GM12878 (cell line): ENCODE results near the gene BORCS8. TPM values are rescaled to one million over a fixed set of nuclear protein-coding genes. Genes with fewer than 3 reads are reported as not detected.

Experiments used
- ATAC-seq: fragments of 200-7000 bp; cut with Tn5 transposase; 3 replicates; pipeline ENCODE4 v1.9.1; 2020; ENCODE audit warnings: mild to moderate bottlenecking, moderate library complexity
- BruUV-seq: library from RNA; stranded (reverse); fragments of 400-500 nt; replicated peaks from 2 replicates; lab custom pipeline; 2021; lab: Mats Ljungman, UMichigan
- CTCF ChIA-PET: fragments of 300-600 bp; sonication (Branson Sonifier 250); formaldehyde crosslinking; extraction: SDS; loops from one replicate; lab custom pipeline; 2021; ENCODE audit warnings: inconsistent platforms; lab: Yijun Ruan, JAX
- POLR2A ChIA-PET: fragments of 350-600 bp; formaldehyde crosslinking; extraction: SDS; loops from one replicate; lab custom pipeline; 2021; ENCODE audit warnings: inconsistent platforms; lab: Charles Lee
- RAD21 ChIA-PET: fragments of 300-600 bp; sonication (Branson Sonifier 250); formaldehyde crosslinking; loops from one replicate; lab custom pipeline; 2023; ENCODE audit warnings: antibody characterized with exemption; ENCODE audit not compliant: unreplicated experiment; lab: Charles Lee
- SMC1A ChIA-PET: fragments of 300-600 bp; sonication (Branson Sonifier 250); formaldehyde crosslinking; loops from one replicate; lab custom pipeline; 2023; ENCODE audit not compliant: unreplicated experiment, uncharacterized antibody; lab: Charles Lee
- DNase-seq: peaks from one replicate; pipeline ENCODE4 v3.0.0-alpha.2; 2011; ENCODE audit warnings: low read depth, low spot score
- FAIRE-seq: peaks from 3 replicates; lab custom pipeline; 2011; peaks lifted over from hg19 to GRCh38; lab: Jason Lieb, UNC
- H2AFZ ChIP-seq: 2 replicates; pipeline ENCODE4 v1.6.0; 2011; ENCODE audit warnings: low read depth, low read length, control low read depth; ENCODE audit not compliant: control insufficient read depth
- H3K27ac ChIP-seq: 2 replicates; pipeline ENCODE4 v1.5.1; 2011; ENCODE audit warnings: control low read depth; ENCODE audit not compliant: control insufficient read depth, insufficient read depth
- H3K27me3 ChIP-seq, 2 experiments: replicated peaks in 1 of 2; 2 replicates each; pipeline versions ENCODE4 v1.6.0 to v1.6.1; 2011; ENCODE audit warnings: low read length in 1 of 2; ENCODE audit not compliant: control insufficient read depth in 2 of 2, insufficient read depth in 2 of 2
- H3K36me3 ChIP-seq, 2 experiments: 2 replicates each; pipeline ENCODE4 v1.5.1; 2011; ENCODE audit warnings: low read length in 1 of 2; ENCODE audit not compliant: control insufficient read depth in 2 of 2, insufficient read depth in 2 of 2
- H3K4me1 ChIP-seq: 2 replicates; pipeline ENCODE4 v1.6.1; 2011; ENCODE audit warnings: mild to moderate bottlenecking, low read length, moderate library complexity, mixed read lengths; ENCODE audit not compliant: control insufficient read depth, insufficient read depth
- H3K4me2 ChIP-seq: 2 replicates; pipeline ENCODE4 v1.6.0; 2011; ENCODE audit warnings: control low read depth; ENCODE audit not compliant: control insufficient read depth, insufficient read depth
- H3K4me3 ChIP-seq: fragments of 200-600 bp; sonication (generic); 2 replicates; pipeline ENCODE4 v1.5.1; 2016
- H3K79me2 ChIP-seq: 2 replicates; pipeline ENCODE4 v1.6.0; 2011; ENCODE audit warnings: low read length; ENCODE audit not compliant: control insufficient read depth, insufficient read depth
- H3K9ac ChIP-seq: 2 replicates; pipeline ENCODE4 v1.8.0; 2011; ENCODE audit warnings: low read length, control low read depth, mixed read lengths; ENCODE audit not compliant: control insufficient read depth, insufficient read depth
- H3K9me3 ChIP-seq: replicated peaks from 3 replicates; pipeline ENCODE4 v1.5.1; 2011; ENCODE audit warnings: mild to moderate bottlenecking, low read length; ENCODE audit not compliant: control insufficient read depth, insufficient read depth
- H4K20me1 ChIP-seq: 2 replicates; pipeline ENCODE4 v1.6.0; 2011; ENCODE audit not compliant: control insufficient read depth, insufficient read depth
- ATF7 ChIP-seq: fragments of 450-650 bp; IDR thresholded peaks from 2 replicates; pipeline ENCODE4 v1.6.1; 2016; ENCODE audit warnings: low read depth, mild to moderate bottlenecking
- CHD4 ChIP-seq: fragments of 200-600 bp; sonication (generic); IDR thresholded peaks from 2 replicates; pipeline ENCODE4 v1.6.1; 2016; ENCODE audit warnings: mild to moderate bottlenecking
- NBN ChIP-seq: fragments of 450-650 bp; IDR thresholded peaks from 2 replicates; pipeline ENCODE4 v1.6.1; 2016
- NR2C2 ChIP-seq: IDR thresholded peaks from 2 replicates; pipeline ENCODE4 v1.6.1; 2011; ENCODE audit warnings: borderline replicate concordance, low read depth; ENCODE audit not compliant: control insufficient read depth, insufficient read length
- RAD21 ChIP-seq: IDR thresholded peaks from 2 replicates; pipeline ENCODE4 v1.6.1; 2011; ENCODE audit warnings: mild to moderate bottlenecking, low read depth, low read length, moderate library complexity; ENCODE audit not compliant: insufficient read depth
- SMC3 ChIP-seq: IDR thresholded peaks from 2 replicates; pipeline ENCODE4 v1.6.1; 2011; ENCODE audit warnings: low read length, improper control_type of control experiment, borderline replicate concordance
- STAT1 ChIP-seq: fragments of 450-650 bp; conservative IDR thresholded peaks from 2 replicates; pipeline ENCODE4 v1.6.1; 2014; ENCODE audit warnings: antibody characterized with exemption, mild to moderate bottlenecking
- ZNF207 ChIP-seq: fragments of 450-650 bp; IDR thresholded peaks from 2 replicates; pipeline ENCODE4 v1.6.1; 2014; ENCODE audit warnings: antibody characterized with exemption, mild to moderate bottlenecking, borderline replicate concordance
- ZNF384 ChIP-seq: IDR thresholded peaks from 2 replicates; pipeline ENCODE4 v1.6.1; 2012; ENCODE audit warnings: low read depth, mild to moderate bottlenecking, low read length, improper control_type of control experiment, borderline replicate concordance
- ZSCAN29 ChIP-seq: fragments of 450-650 bp; IDR thresholded peaks from 2 replicates; pipeline ENCODE4 v1.6.1; 2017; ENCODE audit warnings: mild to moderate bottlenecking, moderate library complexity
- WGBS: methylation state at CpG from one replicate; pipeline ENCODE4 v1.1.6; 2016; ENCODE audit warnings: low lambda C conversion rate; ENCODE audit not compliant: insufficient replicate concordance, insufficient coverage; ENCODE audit errors: missing lambda C conversion rate; 5-methylcytosine and 5-hydroxymethylcytosine counted together
- in situ Hi-C: fragments of 300-500 bp; cut with MboI; formaldehyde crosslinking; loops from 9 replicates; pipeline ENCODE4 v1.14.3; 2018; ENCODE audit warnings: mixed read lengths
- intact Hi-C: fragments of 100-400 bp; cut with micrococcal nuclease; formaldehyde crosslinking; loops from one replicate; pipeline ENCODE4 v1.14.2; 2022; ENCODE audit not compliant: unreplicated experiment
- polyA plus RNA-seq, 11 experiments: library from polyadenylated mRNA; depleted of rRNA in 4 of 11; unstranded in 6 of 11; stranded (reverse) in 5 of 11; fragments of >200 nt; fragmentation: Nextera tagmentation in 4 of 11; fragmentation: Illumina TruSeq in 1 of 11; extraction: Ambion mirVana in 4 of 11; extraction: Trizol in 1 of 11; gene quantifications; 1 replicate in 1 of 11; 2 replicates in 10 of 11; pipeline versions ENCODE4 v1.2.1 to v1.2.3, GENCODE V29; 2011 to 2016; ENCODE audit warnings: inconsistent platforms in 2 of 11, missing spikeins in 2 of 11, low read depth in 1 of 11
- total RNA-seq, 4 experiments: library from RNA; depleted of rRNA in 3 of 4; stranded (reverse); fragments of >200 nt in 3 of 4; fragmentation: Illumina TruSeq in 1 of 4; extraction: Trizol in 1 of 4; gene quantifications; 2 replicates each; pipeline versions ENCODE4 v1.2.1 to v1.2.3, GENCODE V29; 2013 to 2021
- TF ChIP-seq, protein P1 (sequence below), 3 experiments: IDR thresholded peaks in 2 of 3; conservative IDR thresholded peaks in 1 of 3; 2 replicates each; pipeline ENCODE4 v1.5.1; 2011; ENCODE audit warnings: low read depth in 3 of 3, low read length in 3 of 3, mild to moderate bottlenecking in 3 of 3, control low read depth in 2 of 3, moderate library complexity in 2 of 3, inconsistent platforms in 1 of 3, mixed read lengths in 1 of 3; ENCODE audit not compliant: control insufficient read depth in 2 of 3, insufficient read depth in 1 of 3; ENCODE audit errors: extremely low read depth in 1 of 3
- TF ChIP-seq, protein P2 (sequence below): fragments of 450-650 bp; IDR thresholded peaks from 2 replicates; pipeline ENCODE4 v1.6.1; 2017; ENCODE audit warnings: mild to moderate bottlenecking
- TF ChIP-seq, protein P3 (sequence below): fragments of 450-650 bp; IDR thresholded peaks from 2 replicates; pipeline ENCODE4 v1.6.1; 2016; ENCODE audit warnings: mild to moderate bottlenecking, moderate library complexity, borderline replicate concordance

The BORCS8 gene
- total and polyA plus RNA-seq, 10 of the 15 experiments (the other 5 are each of a cell fraction or from before 2014, with no cell fraction given): 3.7 to 40.3 (median 23.4) TPM

DNA sequence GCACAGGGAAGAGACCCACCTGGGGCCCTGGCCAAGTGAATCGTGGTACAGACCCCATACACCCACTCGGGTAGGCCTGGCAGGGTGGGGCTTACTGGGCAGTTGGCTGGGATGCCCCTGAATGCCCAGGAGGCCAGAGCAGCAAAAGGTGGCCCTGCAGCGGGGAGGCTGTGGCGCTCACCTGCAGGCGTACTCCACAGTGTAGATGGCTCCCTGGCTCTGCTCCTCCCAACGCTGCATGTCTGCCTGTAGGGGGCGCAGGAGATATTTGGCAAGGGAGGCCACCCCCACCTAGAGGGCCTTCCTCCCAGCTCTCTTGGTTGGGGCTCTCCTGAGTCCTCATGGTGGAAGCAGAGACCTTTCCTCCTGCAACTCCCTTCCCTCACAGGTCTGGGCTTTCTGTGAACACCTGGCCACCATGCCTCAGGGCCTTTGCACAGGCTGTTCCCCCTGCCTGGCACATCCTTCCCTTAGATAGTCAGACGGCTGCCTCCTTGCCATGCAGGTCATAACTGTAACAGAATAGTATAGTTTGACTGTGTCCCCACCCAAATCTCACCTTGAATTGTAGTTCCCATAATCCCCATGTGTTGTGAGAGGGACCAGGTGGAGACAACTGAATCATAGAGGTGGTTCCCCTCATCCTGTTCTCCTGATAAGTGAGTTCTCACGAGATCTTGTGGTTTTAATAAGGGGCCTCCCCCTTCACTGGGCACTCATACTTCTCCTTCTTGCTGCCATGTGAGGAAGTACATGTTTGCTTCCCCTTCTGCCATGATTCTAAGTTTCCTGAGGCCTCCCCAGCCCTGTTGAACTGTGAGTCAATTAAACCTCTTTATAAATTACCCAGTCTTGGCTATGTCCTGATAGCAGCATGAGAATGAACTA, 5.9 kb downstream of the BORCS8 start:
- 64% methylated on average over 9 of the region's 9 CpGs for WGBS
- Histone ChIP-seq H3K27ac (no peak overlapping the region), H3K4me3 (no peak overlapping the region), H4K20me1 (no peaks in the 10 kb centered on the region), H3K27me3 (no peaks in the 10 kb centered on the region), H3K36me3 (peaks cover 2 to 3% of the 10 kb centered on the region in 2 experiments; a peak in 2 of 4 replicates), H3K4me1 (peaks cover 6% of the 10 kb centered on the region; the same call in 1 of the 2 replicates), H3K4me2 (no peak overlapping the region), H2AFZ (no peak overlapping the region), H3K9me3 (peaks cover 2% of the 10 kb centered on the region; the same call in 1 of the 3 replicates), H3K9ac (no peak overlapping the region), H3K79me2 (peaks cover 11% of the 10 kb centered on the region)
- intact Hi-C loops (no loop called here), in situ Hi-C loops (no loop called here)
- no TSS peak for BruUV-seq
- CTCF ChIA-PET: interaction anchor here (0.6 to 1.0 kb wide), 3 partner anchors 30 to 176 kb away, joined by 3 read pairs; no protein-coding TSS in a partner anchor
- ATAC-seq (peak; percentile 95), DNase-seq (no peak), FAIRE-seq (no peak)
- RAD21 ChIA-PET: interaction anchor here (1.0 kb wide), 1 partner anchor 11 kb away, joined by 4 read pairs; no protein-coding TSS in a partner anchor
- SMC1A ChIA-PET: no interaction called here
- POLR2A ChIA-PET: no interaction called here
- TF ChIP-seq SMC3 (peak; percentile 32; the same call in 1 of the 2 replicates), CHD4 (no peak), ATF7 (no peak), ZNF384 (no peak), NBN (no peak), ZSCAN29 (no peak), STAT1 (no peak), RAD21 (peak; percentile 59), ZNF207 (no peak), NR2C2 (no peak)
- TF ChIP-seq, protein P1, sequence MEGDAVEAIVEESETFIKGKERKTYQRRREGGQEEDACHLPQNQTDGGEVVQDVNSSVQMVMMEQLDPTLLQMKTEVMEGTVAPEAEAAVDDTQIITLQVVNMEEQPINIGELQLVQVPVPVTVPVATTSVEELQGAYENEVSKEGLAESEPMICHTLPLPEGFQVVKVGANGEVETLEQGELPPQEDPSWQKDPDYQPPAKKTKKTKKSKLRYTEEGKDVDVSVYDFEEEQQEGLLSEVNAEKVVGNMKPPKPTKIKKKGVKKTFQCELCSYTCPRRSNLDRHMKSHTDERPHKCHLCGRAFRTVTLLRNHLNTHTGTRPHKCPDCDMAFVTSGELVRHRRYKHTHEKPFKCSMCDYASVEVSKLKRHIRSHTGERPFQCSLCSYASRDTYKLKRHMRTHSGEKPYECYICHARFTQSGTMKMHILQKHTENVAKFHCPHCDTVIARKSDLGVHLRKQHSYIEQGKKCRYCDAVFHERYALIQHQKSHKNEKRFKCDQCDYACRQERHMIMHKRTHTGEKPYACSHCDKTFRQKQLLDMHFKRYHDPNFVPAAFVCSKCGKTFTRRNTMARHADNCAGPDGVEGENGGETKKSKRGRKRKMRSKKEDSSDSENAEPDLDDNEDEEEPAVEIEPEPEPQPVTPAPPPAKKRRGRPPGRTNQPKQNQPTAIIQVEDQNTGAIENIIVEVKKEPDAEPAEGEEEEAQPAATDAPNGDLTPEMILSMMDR (IDR thresholded peaks at IDR 0.05 in 2 of 3, conservative IDR thresholded peaks at IDR 0.05 in 1 of 3; ENCODE audit: control insufficient read depth in 2 of 3, extremely low read depth in 1 of 3, insufficient read depth in 1 of 3, low read depth in 3 of 3, low read length in 3 of 3): peak; percentile 36 to 70 (median 59)
- TF ChIP-seq, protein P2, sequence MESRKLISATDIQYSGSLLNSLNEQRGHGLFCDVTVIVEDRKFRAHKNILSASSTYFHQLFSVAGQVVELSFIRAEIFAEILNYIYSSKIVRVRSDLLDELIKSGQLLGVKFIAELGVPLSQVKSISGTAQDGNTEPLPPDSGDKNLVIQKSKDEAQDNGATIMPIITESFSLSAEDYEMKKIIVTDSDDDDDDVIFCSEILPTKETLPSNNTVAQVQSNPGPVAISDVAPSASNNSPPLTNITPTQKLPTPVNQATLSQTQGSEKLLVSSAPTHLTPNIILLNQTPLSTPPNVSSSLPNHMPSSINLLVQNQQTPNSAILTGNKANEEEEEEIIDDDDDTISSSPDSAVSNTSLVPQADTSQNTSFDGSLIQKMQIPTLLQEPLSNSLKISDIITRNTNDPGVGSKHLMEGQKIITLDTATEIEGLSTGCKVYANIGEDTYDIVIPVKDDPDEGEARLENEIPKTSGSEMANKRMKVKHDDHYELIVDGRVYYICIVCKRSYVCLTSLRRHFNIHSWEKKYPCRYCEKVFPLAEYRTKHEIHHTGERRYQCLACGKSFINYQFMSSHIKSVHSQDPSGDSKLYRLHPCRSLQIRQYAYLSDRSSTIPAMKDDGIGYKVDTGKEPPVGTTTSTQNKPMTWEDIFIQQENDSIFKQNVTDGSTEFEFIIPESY: 0 out of 2 replicates have a peak, but pooled peaks have one; percentile 32
- TF ChIP-seq, protein P3, sequence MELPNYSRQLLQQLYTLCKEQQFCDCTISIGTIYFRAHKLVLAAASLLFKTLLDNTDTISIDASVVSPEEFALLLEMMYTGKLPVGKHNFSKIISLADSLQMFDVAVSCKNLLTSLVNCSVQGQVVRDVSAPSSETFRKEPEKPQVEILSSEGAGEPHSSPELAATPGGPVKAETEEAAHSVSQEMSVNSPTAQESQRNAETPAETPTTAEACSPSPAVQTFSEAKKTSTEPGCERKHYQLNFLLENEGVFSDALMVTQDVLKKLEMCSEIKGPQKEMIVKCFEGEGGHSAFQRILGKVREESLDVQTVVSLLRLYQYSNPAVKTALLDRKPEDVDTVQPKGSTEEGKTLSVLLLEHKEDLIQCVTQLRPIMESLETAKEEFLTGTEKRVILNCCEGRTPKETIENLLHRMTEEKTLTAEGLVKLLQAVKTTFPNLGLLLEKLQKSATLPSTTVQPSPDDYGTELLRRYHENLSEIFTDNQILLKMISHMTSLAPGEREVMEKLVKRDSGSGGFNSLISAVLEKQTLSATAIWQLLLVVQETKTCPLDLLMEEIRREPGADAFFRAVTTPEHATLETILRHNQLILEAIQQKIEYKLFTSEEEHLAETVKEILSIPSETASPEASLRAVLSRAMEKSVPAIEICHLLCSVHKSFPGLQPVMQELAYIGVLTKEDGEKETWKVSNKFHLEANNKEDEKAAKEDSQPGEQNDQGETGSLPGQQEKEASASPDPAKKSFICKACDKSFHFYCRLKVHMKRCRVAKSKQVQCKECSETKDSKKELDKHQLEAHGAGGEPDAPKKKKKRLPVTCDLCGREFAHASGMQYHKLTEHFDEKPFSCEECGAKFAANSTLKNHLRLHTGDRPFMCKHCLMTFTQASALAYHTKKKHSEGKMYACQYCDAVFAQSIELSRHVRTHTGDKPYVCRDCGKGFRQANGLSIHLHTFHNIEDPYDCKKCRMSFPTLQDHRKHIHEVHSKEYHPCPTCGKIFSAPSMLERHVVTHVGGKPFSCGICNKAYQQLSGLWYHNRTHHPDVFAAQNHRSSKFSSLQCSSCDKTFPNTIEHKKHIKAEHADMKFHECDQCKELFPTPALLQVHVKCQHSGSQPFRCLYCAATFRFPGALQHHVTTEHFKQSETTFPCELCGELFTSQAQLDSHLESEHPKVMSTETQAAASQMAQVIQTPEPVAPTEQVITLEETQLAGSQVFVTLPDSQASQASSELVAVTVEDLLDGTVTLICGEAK: no peak
